GM21526 (cell line): ENCODE measurements around the gene PACSIN3.
"Not testable (repeated sequence)": the region's sequence is repeated elsewhere in the genome, so short reads cannot be mapped to it uniquely, and the experiment has no call there.

Experiments used
- ATAC-seq: cut with Tn5 transposase; IDR thresholded peaks from one replicate; pipeline ENCODE4 v1.9.1; 2021; ENCODE audit warnings: moderate library complexity; ENCODE audit not compliant: unreplicated experiment, low FRiP score

The PACSIN3 gene

GRCh38 chr11:47186076-47186699 is at the start of gene PACSIN3:
TSS of gene PACSIN3 (minus strand) at chr11:47186434. CDS start at chr11:47182727, 3,707 bp downstream.
- ATAC-seq, result no peak

GRCh38 chr11:47235163-47235562 is 48.9 kb upstream of the PACSIN3 start:
- no peak for ATAC-seq

- ATAC-seq, result no peak
Measured at GRCh38 chr11:47234669-47235100, 48.5 kb upstream of the PACSIN3 start.

- no peak for ATAC-seq
Measured at GRCh38 chr11:47233989-47234668, 47.9 kb upstream of the PACSIN3 start.

- ATAC-seq, result no peak
Measured at GRCh38 chr11:47233051-47233450, 46.8 kb upstream of the PACSIN3 start.

- ATAC-seq, result no peak
Measured at GRCh38 chr11:47229161-47229560, 42.9 kb upstream of the PACSIN3 start.

- peak; percentile 59 for ATAC-seq
Measured at GRCh38 chr11:47225552-47226400, 39.5 kb upstream of the PACSIN3 start.

GRCh38 chr11:47222696-47223095 is 36.5 kb upstream of the PACSIN3 start:
- ATAC-seq, result no peak

- ATAC-seq, result no peak
Measured at GRCh38 chr11:47220401-47220821, 34.2 kb upstream of the PACSIN3 start.

- ATAC-seq, result no peak
Measured at GRCh38 chr11:47216121-47216798, 30.0 kb upstream of the PACSIN3 start.

GRCh38 chr11:47215366-47215910 is 29.2 kb upstream of the PACSIN3 start:
- no peak for ATAC-seq

GRCh38 chr11:47213950-47214565 is 27.8 kb upstream of the PACSIN3 start:
- ATAC-seq, result no peak

GRCh38 chr11:47212938-47213337 is 26.7 kb upstream of the PACSIN3 start:
- no peak for ATAC-seq

- ATAC-seq, result no peak
Measured at GRCh38 chr11:47208628-47209027, 22.4 kb upstream of the PACSIN3 start.

GRCh38 chr11:47208008-47208552 is 21.8 kb upstream of the PACSIN3 start:
- ATAC-seq, result not testable (repeated sequence)

- no peak for ATAC-seq
Measured at GRCh38 chr11:47207459-47207858, 21.2 kb upstream of the PACSIN3 start.

- not testable (repeated sequence) for ATAC-seq
Measured at GRCh38 chr11:47206577-47206976, 20.3 kb upstream of the PACSIN3 start.

- ATAC-seq, result no peak
Measured at GRCh38 chr11:47204637-47204989, 18.4 kb upstream of the PACSIN3 start.

- ATAC-seq, result no peak
Measured at GRCh38 chr11:47202576-47202975, 16.3 kb upstream of the PACSIN3 start.

- ATAC-seq, result no peak
Measured at GRCh38 chr11:47201015-47201414, 14.8 kb upstream of the PACSIN3 start.
